GM12878 (cell line): ENCODE measurements around the gene NDUFV1. TPM values are rescaled to one million over a fixed set of nuclear protein-coding genes. Genes with fewer than 3 reads are reported as not detected.

Source experiments
- ATF3 ChIP-seq: IDR thresholded peaks from 2 replicates; pipeline ENCODE4 v1.6.1; 2011; ENCODE audit warnings: low read depth, mild to moderate bottlenecking, low read length, moderate library complexity, borderline replicate concordance; ENCODE audit errors: extremely low read depth
- ATF7 ChIP-seq: fragments of 450-650 bp; IDR thresholded peaks from 2 replicates; pipeline ENCODE4 v1.6.1; 2016; ENCODE audit warnings: low read depth, mild to moderate bottlenecking
- BCL3 ChIP-seq: IDR thresholded peaks from 2 replicates; pipeline ENCODE4 v1.6.1; 2011; ENCODE audit warnings: borderline replicate concordance, low read depth, mild to moderate bottlenecking, moderate library complexity, low read length; ENCODE audit not compliant: insufficient read depth, poor library complexity, severe bottlenecking
- BMI1 ChIP-seq: fragments of 450-650 bp; IDR thresholded peaks from 2 replicates; pipeline ENCODE4 v1.6.1; 2016; ENCODE audit warnings: mild to moderate bottlenecking, moderate library complexity, borderline replicate concordance
- CBX3 ChIP-seq: fragments of 200-600 bp; sonication (generic); IDR thresholded peaks from 2 replicates; pipeline ENCODE4 v1.6.1; 2016; ENCODE audit warnings: low read depth, borderline replicate concordance
- CEBPB ChIP-seq, 2 experiments: fragments of 150-350 bp in 1 of 2; IDR thresholded peaks; 2 replicates each; pipeline ENCODE4 v1.6.1; 2012 to 2014; ENCODE audit warnings: low read depth in 2 of 2, low read length in 2 of 2, borderline replicate concordance in 1 of 2, inconsistent platforms in 1 of 2
- CREM ChIP-seq: IDR thresholded peaks from 2 replicates; pipeline ENCODE4 v1.6.1; 2014; ENCODE audit warnings: antibody characterized with exemption, low read depth
- ETV6 ChIP-seq, 2 experiments: fragments of 450-650 bp in 1 of 2; IDR thresholded peaks in 1 of 2; conservative IDR thresholded peaks in 1 of 2; 2 replicates each; pipeline ENCODE4 v1.6.1; 2014; ENCODE audit warnings: antibody characterized with exemption in 1 of 2, borderline replicate concordance in 1 of 2, low read depth in 1 of 2, mild to moderate bottlenecking in 1 of 2, moderate library complexity in 1 of 2
- GABPA ChIP-seq: IDR thresholded peaks from 2 replicates; pipeline ENCODE4 v1.6.1; 2014; ENCODE audit warnings: antibody characterized with exemption, low read depth, mild to moderate bottlenecking, inconsistent platforms
- HDGF ChIP-seq: fragments of 450-650 bp; IDR thresholded peaks from 2 replicates; pipeline ENCODE4 v1.6.1; 2016; ENCODE audit warnings: antibody characterized with exemption
- IRF4 ChIP-seq: IDR thresholded peaks from 2 replicates; pipeline ENCODE4 v1.6.1; 2011; ENCODE audit warnings: low read depth, low read length
- KAT2A ChIP-seq: conservative IDR thresholded peaks from 2 replicates; pipeline ENCODE4 v1.6.1; 2011; ENCODE audit warnings: low read depth, low read length; ENCODE audit not compliant: control insufficient read depth
- KDM1A ChIP-seq: fragments of 200-600 bp; sonication (generic); IDR thresholded peaks from 2 replicates; pipeline ENCODE4 v1.6.1; 2016; ENCODE audit warnings: borderline replicate concordance
- KLF5 ChIP-seq: fragments of 450-650 bp; IDR thresholded peaks from 2 replicates; pipeline ENCODE4 v1.6.1; 2014; ENCODE audit warnings: mild to moderate bottlenecking; ENCODE audit not compliant: partially characterized antibody
- LARP7 ChIP-seq: fragments of 450-650 bp; IDR thresholded peaks from 2 replicates; pipeline ENCODE4 v1.6.1; 2017; ENCODE audit warnings: mild to moderate bottlenecking
- NFIC ChIP-seq: IDR thresholded peaks from 2 replicates; pipeline ENCODE4 v1.6.1; 2012; ENCODE audit warnings: low read depth, mild to moderate bottlenecking, inconsistent platforms, low read length, moderate library complexity
- PML ChIP-seq: IDR thresholded peaks from 2 replicates; pipeline ENCODE4 v1.6.1; 2012; ENCODE audit warnings: low read length, inconsistent platforms
- POLR2AphosphoS2 ChIP-seq: IDR thresholded peaks from 2 replicates; pipeline ENCODE4 v1.6.1; 2011; ENCODE audit warnings: low read depth, mild to moderate bottlenecking, low read length, improper control_type of control experiment, moderate library complexity
- SMC3 ChIP-seq: IDR thresholded peaks from 2 replicates; pipeline ENCODE4 v1.6.1; 2011; ENCODE audit warnings: low read length, improper control_type of control experiment, borderline replicate concordance
- STAT1 ChIP-seq: fragments of 450-650 bp; conservative IDR thresholded peaks from 2 replicates; pipeline ENCODE4 v1.6.1; 2014; ENCODE audit warnings: antibody characterized with exemption, mild to moderate bottlenecking
- SUPT20H ChIP-seq: IDR thresholded peaks from 2 replicates; pipeline ENCODE4 v1.6.1; 2011; ENCODE audit warnings: low read depth, mild to moderate bottlenecking, low read length, moderate library complexity, borderline replicate concordance; ENCODE audit not compliant: control insufficient read depth
- TBL1XR1 ChIP-seq: IDR thresholded peaks from 2 replicates; pipeline ENCODE4 v1.6.1; 2012; ENCODE audit warnings: low read depth, low read length, improper control_type of control experiment
- YY1 ChIP-seq: IDR thresholded peaks from 2 replicates; pipeline ENCODE4 v1.6.1; 2011; ENCODE audit warnings: low read depth, mild to moderate bottlenecking, low read length
- ZNF207 ChIP-seq: fragments of 450-650 bp; IDR thresholded peaks from 2 replicates; pipeline ENCODE4 v1.6.1; 2014; ENCODE audit warnings: antibody characterized with exemption, mild to moderate bottlenecking, borderline replicate concordance
- ZNF274 ChIP-seq: IDR thresholded peaks from one replicate; pipeline ENCODE4 v1.8.0; 2011; ENCODE audit not compliant: insufficient read length, insufficient read depth
- ZNF384 ChIP-seq: IDR thresholded peaks from 2 replicates; pipeline ENCODE4 v1.6.1; 2012; ENCODE audit warnings: low read depth, mild to moderate bottlenecking, low read length, improper control_type of control experiment, borderline replicate concordance
- ZSCAN29 ChIP-seq: fragments of 450-650 bp; IDR thresholded peaks from 2 replicates; pipeline ENCODE4 v1.6.1; 2017; ENCODE audit warnings: mild to moderate bottlenecking, moderate library complexity
- polyA plus RNA-seq, 11 experiments: library from polyadenylated mRNA; depleted of rRNA in 4 of 11; unstranded in 6 of 11; stranded (reverse) in 5 of 11; fragments of >200 nt; fragmentation: Nextera tagmentation in 4 of 11; fragmentation: Illumina TruSeq in 1 of 11; extraction: Ambion mirVana in 4 of 11; extraction: Trizol in 1 of 11; gene quantifications; 1 replicate in 1 of 11; 2 replicates in 10 of 11; pipeline versions ENCODE4 v1.2.1 to v1.2.3, GENCODE V29; 2011 to 2016; ENCODE audit warnings: inconsistent platforms in 2 of 11, missing spikeins in 2 of 11, low read depth in 1 of 11
- total RNA-seq, 4 experiments: library from RNA; depleted of rRNA in 3 of 4; stranded (reverse); fragments of >200 nt in 3 of 4; fragmentation: Illumina TruSeq in 1 of 4; extraction: Trizol in 1 of 4; gene quantifications; 2 replicates each; pipeline versions ENCODE4 v1.2.1 to v1.2.3, GENCODE V29; 2013 to 2021
- TF ChIP-seq, protein P1 (sequence below): IDR thresholded peaks from 2 replicates; pipeline ENCODE4 v1.6.1; 2012; ENCODE audit warnings: low read depth, low read length, improper control_type of control experiment
- TF ChIP-seq, protein P2 (sequence below): IDR thresholded peaks from 2 replicates; pipeline ENCODE4 v1.6.1; 2011; ENCODE audit warnings: mild to moderate bottlenecking, low read depth, low read length, moderate library complexity; ENCODE audit not compliant: insufficient replicate concordance

Gene NDUFV1
- total and polyA plus RNA-seq, 10 of the 15 experiments (the other 5 are each of a cell fraction or from before 2014, with no cell fraction given), result 8.2 to 380 (median 231) TPM

DNA sequence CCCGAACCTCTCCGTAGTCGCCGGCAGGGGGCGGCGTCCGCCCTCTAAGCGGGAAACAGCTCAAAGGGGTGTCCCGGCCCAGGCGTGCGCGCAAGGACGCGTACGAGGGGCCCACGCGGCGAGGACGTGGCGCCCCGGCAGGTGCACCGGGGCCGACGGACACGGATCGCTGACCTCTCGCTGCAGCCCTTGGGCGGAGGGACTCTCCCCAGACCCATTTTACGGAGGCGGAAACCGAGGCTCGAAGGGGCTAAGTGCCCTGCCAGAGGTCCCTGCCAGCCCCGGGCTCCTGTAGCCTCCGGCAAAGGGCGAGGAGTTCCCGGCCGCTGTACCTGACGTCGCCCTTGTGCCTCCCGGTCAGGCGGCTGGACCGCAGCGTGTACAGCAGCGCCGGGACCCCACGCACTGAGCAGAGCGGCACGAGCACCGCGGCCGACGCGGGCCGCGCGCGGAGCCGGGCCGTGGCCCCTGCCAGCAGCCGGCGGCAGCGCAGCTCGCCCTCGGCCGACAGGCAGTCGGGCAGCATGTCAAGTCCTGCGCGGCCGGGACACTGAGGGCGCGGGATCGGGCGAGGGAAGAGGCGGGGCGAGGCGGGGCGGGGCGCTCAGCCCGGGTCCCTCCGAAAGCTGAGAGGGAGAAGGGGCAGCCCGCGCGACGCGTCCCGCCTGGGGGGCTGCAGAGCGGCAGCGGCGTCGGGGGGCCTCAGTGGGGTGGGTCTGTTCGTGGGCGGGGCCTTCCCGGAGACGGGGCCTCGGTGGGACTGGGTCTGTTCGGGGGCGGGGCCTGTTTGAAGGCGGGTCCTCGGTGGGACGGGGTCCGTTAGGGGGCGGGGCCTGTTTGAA, 22.9 kb downstream of the NDUFV1 start, which contains the start of gene NUDT8 (continued):
- no peak for TF ChIP-seq CBX3
- no peak for TF ChIP-seq NFIC
- TF ChIP-seq, protein P1, sequence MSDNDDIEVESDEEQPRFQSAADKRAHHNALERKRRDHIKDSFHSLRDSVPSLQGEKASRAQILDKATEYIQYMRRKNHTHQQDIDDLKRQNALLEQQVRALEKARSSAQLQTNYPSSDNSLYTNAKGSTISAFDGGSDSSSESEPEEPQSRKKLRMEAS, result peak; percentile 75; the same call in 1 of the 2 replicates
- TF ChIP-seq YY1, result peak; percentile 66; the same call in 1 of the 2 replicates
- no peak for TF ChIP-seq STAT1
- TF ChIP-seq LARP7, result peak; percentile 99
- no peak for TF ChIP-seq BMI1
- TF ChIP-seq ATF3, result no peak
- no peak for TF ChIP-seq ZNF384
- no peak for TF ChIP-seq SUPT20H
- TF ChIP-seq TBL1XR1, result peak; percentile 9; the same call in 1 of the 2 replicates
- no peak for TF ChIP-seq PML
- TF ChIP-seq KDM1A, result no peak
- peak; percentile 79 for TF ChIP-seq SMC3
- TF ChIP-seq ETV6 (conservative IDR thresholded peaks at IDR 0.05 in 1 of 2, IDR thresholded peaks at IDR 0.05 in 1 of 2; ENCODE audit: borderline replicate concordance in 1 of 2, low read depth in 1 of 2), result no peak
- TF ChIP-seq ZNF274, result no peak
- no peak for TF ChIP-seq CEBPB (IDR thresholded peaks at IDR 0.05; ENCODE audit: borderline replicate concordance in 1 of 2, low read depth in 2 of 2, low read length in 2 of 2)
- peak; percentile 94 for TF ChIP-seq ZNF207
- no peak for TF ChIP-seq BCL3
- no peak for TF ChIP-seq IRF4
- peak; percentile 30; the same call in 1 of the 2 replicates for TF ChIP-seq CREM
- no peak for TF ChIP-seq ATF7
- no peak for TF ChIP-seq POLR2AphosphoS2
- TF ChIP-seq KAT2A, result no peak
- TF ChIP-seq GABPA, result no peak
- TF ChIP-seq ZSCAN29, result peak; percentile 31; the same call in 1 of the 2 replicates
- TF ChIP-seq, protein P2, sequence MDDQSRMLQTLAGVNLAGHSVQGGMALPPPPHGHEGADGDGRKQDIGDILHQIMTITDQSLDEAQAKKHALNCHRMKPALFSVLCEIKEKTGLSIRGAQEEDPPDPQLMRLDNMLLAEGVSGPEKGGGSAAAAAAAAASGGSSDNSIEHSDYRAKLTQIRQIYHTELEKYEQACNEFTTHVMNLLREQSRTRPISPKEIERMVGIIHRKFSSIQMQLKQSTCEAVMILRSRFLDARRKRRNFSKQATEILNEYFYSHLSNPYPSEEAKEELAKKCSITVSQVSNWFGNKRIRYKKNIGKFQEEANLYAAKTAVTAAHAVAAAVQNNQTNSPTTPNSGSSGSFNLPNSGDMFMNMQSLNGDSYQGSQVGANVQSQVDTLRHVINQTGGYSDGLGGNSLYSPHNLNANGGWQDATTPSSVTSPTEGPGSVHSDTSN, result no peak
- no peak for TF ChIP-seq HDGF
- peak; percentile 48 for TF ChIP-seq KLF5
